ENCODE measurements around the gene KLHL18. TPM values are rescaled to one million over a fixed set of nuclear protein-coding genes. Genes with fewer than 3 reads are reported as not detected.
"Not testable (repeated sequence)": the region's sequence is repeated elsewhere in the genome, so short reads cannot be mapped to it uniquely, and the experiment has no call there.

KLHL18 gene
- total RNA-seq, 2 experiments from 2014 or later, result 25.1 to 33.5 TPM

DNA sequence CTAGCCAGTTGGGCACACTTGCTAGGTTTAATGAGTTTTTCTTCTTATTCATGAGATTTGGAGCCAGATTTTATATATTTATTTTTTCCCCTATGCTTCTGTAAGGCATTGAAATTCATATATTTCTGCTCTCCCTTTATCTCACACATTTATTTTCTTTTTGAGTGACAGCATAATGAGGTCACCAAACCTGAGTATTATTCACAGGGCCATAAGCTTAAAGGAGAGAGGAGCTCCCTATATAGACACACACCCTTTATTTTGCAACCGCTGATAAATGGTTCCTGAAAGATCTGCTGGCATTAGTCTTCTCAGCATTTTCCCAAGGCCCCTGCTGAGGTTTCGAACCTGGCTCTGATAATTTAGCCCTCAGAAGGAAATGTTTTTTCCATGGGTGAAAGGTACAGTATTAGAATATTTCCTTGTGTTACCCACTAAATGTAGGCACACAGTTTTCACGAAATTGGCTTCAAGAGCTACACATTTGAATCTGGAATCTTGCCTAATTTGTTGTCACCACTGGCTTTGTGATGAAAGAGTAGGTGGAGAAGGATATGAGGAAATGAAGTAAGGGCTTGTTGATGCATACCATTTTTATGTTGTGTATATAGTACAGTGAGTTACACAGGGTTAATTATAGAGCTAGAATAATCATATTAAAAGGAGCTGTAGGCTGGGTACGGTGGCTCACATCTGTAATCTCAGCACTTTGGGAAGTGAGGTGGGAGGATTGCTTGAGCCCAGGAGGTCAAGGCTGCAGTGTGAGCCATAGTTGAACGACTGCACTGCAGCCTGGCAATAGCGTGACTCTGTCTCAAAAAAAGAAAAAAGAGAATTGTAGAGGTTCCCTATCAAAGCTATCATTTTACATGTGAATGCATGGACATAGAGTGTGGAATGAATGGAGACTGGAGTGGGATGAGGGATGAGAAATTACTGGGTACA, 6.5 kb downstream of the KLHL18 start:
- ATAC-seq (no peak), DNase-seq (no peak)
- H3K36me3 Mint-ChIP-seq, result peaks cover 17% of the 10 kb centered on the region
- no peaks in the 10 kb centered on the region for H3K9me3 Mint-ChIP-seq (ENCODE audit: low read depth)
- H3K27ac Mint-ChIP-seq, result no peak overlapping the region
- no peaks in the 10 kb centered on the region for H3K27me3 Mint-ChIP-seq
- peaks cover 22% of the 10 kb centered on the region for H3K4me1 Mint-ChIP-seq
- no peak overlapping the region for H3K4me3 Mint-ChIP-seq
- CTCF ChIA-PET, result interaction anchor here (1.2 to 1.6 kb wide), 2 partner anchors 19 to 35 kb away, joined by 3 to 4 read pairs; no protein-coding TSS in a partner anchor

- CTCF ChIA-PET, result interaction anchor here (0.9 to 1.1 kb wide), 2 partner anchors 12 to 97 kb away, joined by 3 read pairs; no protein-coding TSS in a partner anchor
- Mint-ChIP-seq H3K27me3 (no peaks in the 10 kb centered on the region), H3K36me3 (peaks cover 15% of the 10 kb centered on the region), H3K4me1 (peaks cover 9% of the 10 kb centered on the region), H3K27ac (no peak overlapping the region), H3K4me3 (no peak overlapping the region), H3K9me3 (ENCODE audit: low read depth) (no peaks in the 10 kb centered on the region)
- ATAC-seq, result no peak
- no peak for DNase-seq
Measured at GRCh38 chr3:47291158-47291753, 8.5 kb downstream of the KLHL18 start.

- not testable (repeated sequence) for H3K9me3 Mint-ChIP-seq (ENCODE audit: low read depth); H3K4me3 Mint-ChIP-seq; DNase-seq; H3K27me3 Mint-ChIP-seq; H3K27ac Mint-ChIP-seq; ATAC-seq
- peaks cover 15% of the 10 kb centered on the region for H3K36me3 Mint-ChIP-seq
- CTCF ChIA-PET, result interaction anchor here (1.1 kb wide), 1 partner anchor 96 kb away, joined by 3 read pairs; no protein-coding TSS in a partner anchor
- peaks cover 12% of the 10 kb centered on the region for H3K4me1 Mint-ChIP-seq
Measured at GRCh38 chr3:47291754-47292420, 9.1 kb downstream of the KLHL18 start.

DNA sequence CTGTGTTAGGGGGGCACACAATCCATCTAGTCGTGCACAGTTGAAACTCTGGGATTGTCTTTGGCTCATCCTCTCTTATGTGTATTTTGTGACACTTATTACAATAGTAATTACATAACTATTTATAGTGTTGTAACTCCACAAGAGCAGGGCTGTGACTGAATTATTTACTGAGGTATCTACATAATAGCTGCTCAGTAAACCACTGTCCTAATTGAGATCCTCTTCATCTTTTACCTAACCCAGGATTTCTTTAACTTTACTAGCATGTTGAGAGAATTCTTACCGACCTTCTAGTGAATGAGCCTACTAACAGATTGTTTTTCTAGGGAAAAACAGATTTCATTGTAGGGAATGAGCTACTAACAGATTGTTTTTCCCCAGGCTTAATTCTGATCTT, 11.1 kb downstream of the KLHL18 start:
- H3K36me3 Mint-ChIP-seq, result peaks cover 16% of the 10 kb centered on the region
- H3K9me3 Mint-ChIP-seq (ENCODE audit: low read depth), result no peaks in the 10 kb centered on the region
- no peak overlapping the region for H3K27ac Mint-ChIP-seq
- H3K4me3 Mint-ChIP-seq, result no peak overlapping the region
- CTCF ChIA-PET, result interaction anchor here (0.8 to 1.4 kb wide), 2 partner anchors 12 to 30 kb away, joined by 3 to 4 read pairs; no protein-coding TSS in a partner anchor
- no peaks in the 10 kb centered on the region for H3K27me3 Mint-ChIP-seq
- DNase-seq (no peak), ATAC-seq (no peak)
- H3K4me1 Mint-ChIP-seq, result peaks cover 26% of the 10 kb centered on the region

- Mint-ChIP-seq H3K36me3 (peaks cover 11% of the 10 kb centered on the region), H3K4me3 (no peak overlapping the region), H3K4me1 (peaks cover 26% of the 10 kb centered on the region), H3K9me3 (ENCODE audit: low read depth) (no peaks in the 10 kb centered on the region), H3K27ac (no peak overlapping the region), H3K27me3 (no peaks in the 10 kb centered on the region)
- ATAC-seq, result no peak
- CTCF ChIA-PET, result interaction anchor here (0.8 kb wide), 1 partner anchor 13 kb away, joined by 3 read pairs; no protein-coding TSS in a partner anchor
- DNase-seq, result no peak
Measured at GRCh38 chr3:47294392-47294791, 11.6 kb downstream of the KLHL18 start.

DNA sequence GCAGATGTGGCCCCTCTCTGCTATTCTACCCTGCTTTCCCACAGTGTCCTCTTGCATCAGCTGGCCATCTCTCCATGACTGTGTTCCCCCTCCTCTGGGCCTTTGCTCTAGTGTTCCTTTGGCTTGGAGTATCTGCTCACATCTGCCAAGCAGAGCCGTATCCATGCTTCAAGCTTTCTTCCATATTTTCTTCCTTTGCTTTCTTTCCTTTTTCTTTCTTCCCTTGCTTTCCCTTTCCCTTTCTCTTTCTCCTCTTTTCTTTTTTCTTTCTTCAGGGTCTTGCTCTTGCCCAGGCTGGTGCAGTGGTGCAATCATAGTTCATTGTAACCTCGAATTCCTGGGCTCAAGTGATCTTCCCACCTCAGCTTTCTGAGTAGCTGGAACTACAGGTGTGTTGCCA, 12.6 kb downstream of the KLHL18 start:
- peaks cover 9% of the 10 kb centered on the region for H3K36me3 Mint-ChIP-seq
- H3K9me3 Mint-ChIP-seq (ENCODE audit: low read depth), result no peaks in the 10 kb centered on the region
- no peak overlapping the region for H3K4me3 Mint-ChIP-seq
- no peak for ATAC-seq
- H3K27ac Mint-ChIP-seq, result no peak overlapping the region
- no peak for DNase-seq
- H3K27me3 Mint-ChIP-seq, result no peaks in the 10 kb centered on the region
- H3K4me1 Mint-ChIP-seq, result peaks cover 26% of the 10 kb centered on the region
- CTCF ChIA-PET, result interaction anchor here (1.0 kb wide), 1 partner anchor 131 kb away, joined by 3 read pairs; the partner anchor contains the start of gene SETD2

DNA sequence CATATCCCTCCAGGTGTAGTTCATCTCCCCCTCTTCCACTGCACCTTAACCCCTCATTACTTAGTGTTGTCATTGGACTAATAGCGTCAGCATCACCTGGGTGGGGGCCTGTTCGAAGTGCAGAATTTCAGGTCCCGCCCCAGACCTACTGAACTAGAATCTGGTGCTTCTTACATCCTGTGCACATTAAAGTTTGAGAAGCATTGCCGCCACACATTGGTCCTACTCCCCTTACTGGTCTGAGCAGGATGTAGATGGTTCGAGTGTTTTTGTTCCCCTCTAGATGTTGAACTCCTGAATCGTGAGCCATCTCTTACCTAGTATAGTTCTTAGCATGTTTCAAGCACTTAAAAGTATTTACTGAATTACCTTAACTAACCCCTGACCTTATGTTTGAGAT, 13.2 kb downstream of the KLHL18 start:
- CTCF ChIA-PET, result no interaction called here
- H3K9me3 Mint-ChIP-seq (ENCODE audit: low read depth), result no peaks in the 10 kb centered on the region
- H3K4me3 Mint-ChIP-seq, result no peak overlapping the region
- H3K27ac Mint-ChIP-seq, result no peak overlapping the region
- DNase-seq (no peak), ATAC-seq (no peak)
- no peaks in the 10 kb centered on the region for H3K27me3 Mint-ChIP-seq
- H3K4me1 Mint-ChIP-seq, result peaks cover 24% of the 10 kb centered on the region
- peaks cover 9% of the 10 kb centered on the region for H3K36me3 Mint-ChIP-seq

DNA sequence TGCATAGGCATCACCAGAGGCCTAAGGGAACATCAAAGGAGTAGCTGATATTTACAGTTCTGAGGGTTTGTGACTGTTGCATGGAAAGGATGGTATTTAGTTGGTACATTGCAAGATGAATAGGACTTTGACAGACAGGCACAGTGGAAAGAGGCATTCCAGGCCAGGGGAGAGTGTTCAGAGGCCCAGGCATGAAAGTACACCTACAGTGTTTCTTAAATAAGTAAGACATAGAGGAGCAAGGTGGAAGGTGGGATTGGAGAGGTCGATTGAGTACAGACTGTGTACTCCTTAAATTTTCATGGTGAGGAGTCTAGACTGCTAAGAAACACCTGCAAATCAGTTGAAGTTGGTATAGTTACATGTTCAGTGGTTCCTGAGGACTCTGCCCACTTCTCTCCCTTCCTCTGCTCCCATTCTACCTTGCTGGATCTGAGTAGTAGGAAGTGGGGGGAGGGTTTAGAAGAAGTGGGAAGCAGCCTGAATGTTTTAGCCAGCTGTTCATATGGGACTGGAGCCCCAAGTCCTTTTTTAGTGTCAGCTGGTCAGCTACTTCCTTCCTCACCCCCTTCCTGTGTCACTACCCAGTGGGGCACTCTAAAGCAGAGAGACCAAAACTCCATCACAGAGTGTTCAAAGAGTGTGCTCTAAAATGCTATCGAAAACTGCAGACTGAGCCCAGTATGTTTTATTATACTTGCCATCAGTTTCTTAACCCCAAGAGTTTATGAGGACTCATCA, 14.0 kb downstream of the KLHL18 start:
- Mint-ChIP-seq H3K27me3 (no peaks in the 10 kb centered on the region), H3K4me3 (no peak overlapping the region), H3K4me1 (peaks cover 24% of the 10 kb centered on the region), H3K27ac (peak overlapping the region; percentile 6), H3K9me3 (ENCODE audit: low read depth) (no peaks in the 10 kb centered on the region), H3K36me3 (peaks cover 12% of the 10 kb centered on the region)
- ATAC-seq (peak; percentile 46), DNase-seq (no peak)
- CTCF ChIA-PET, result interaction anchor here (1.1 kb wide), 1 partner anchor 27 kb away, joined by 4 read pairs; no protein-coding TSS in a partner anchor

GRCh38 chr3:47298439-47298838, 15.7 kb downstream of the KLHL18 start:
- peaks cover 24% of the 10 kb centered on the region for H3K36me3 Mint-ChIP-seq
- no peaks in the 10 kb centered on the region for H3K9me3 Mint-ChIP-seq (ENCODE audit: low read depth)
- CTCF ChIA-PET, result interaction anchor here (1.1 kb wide), 1 partner anchor 13 kb away, joined by 3 read pairs; no protein-coding TSS in a partner anchor
- no peak overlapping the region for H3K27ac Mint-ChIP-seq
- H3K4me3 Mint-ChIP-seq, result no peak overlapping the region
- H3K4me1 Mint-ChIP-seq, result peaks cover 24% of the 10 kb centered on the region
- H3K27me3 Mint-ChIP-seq, result no peaks in the 10 kb centered on the region
- DNase-seq (no peak), ATAC-seq (no peak)

- Mint-ChIP-seq H3K27ac (no peak overlapping the region), H3K9me3 (ENCODE audit: low read depth) (no peaks in the 10 kb centered on the region), H3K36me3 (peaks cover 26% of the 10 kb centered on the region), H3K4me1 (peaks cover 24% of the 10 kb centered on the region), H3K4me3 (no peak overlapping the region), H3K27me3 (no peaks in the 10 kb centered on the region)
- CTCF ChIA-PET, result interaction anchor here (1.1 kb wide), 1 partner anchor 12 kb away, joined by 3 read pairs; no protein-coding TSS in a partner anchor
- DNase-seq (no peak), ATAC-seq (no peak)
Measured at GRCh38 chr3:47299381-47300318, 16.9 kb downstream of the KLHL18 start.

DNA sequence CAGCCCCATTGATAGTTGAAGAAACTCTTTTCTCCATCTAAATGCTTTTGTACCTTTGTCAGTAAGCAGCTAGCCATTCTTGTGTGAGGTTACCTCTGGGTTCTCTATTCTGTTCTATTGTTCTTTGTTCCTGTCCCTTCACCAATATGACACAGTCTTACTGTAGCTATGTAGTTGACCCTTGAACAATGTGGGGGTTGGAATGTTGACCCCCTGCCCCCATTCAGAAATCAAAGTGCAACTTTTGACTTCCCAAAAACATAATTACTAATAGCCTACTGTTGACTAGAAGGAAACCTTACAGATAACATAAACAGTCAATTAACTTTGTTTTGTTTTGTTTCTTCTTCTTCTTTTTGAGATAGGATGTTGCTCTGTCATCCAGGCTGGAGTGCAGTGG, 18.7 kb downstream of the KLHL18 start:
- ATAC-seq, result no peak
- H3K4me1 Mint-ChIP-seq, result peaks cover 24% of the 10 kb centered on the region
- no peaks in the 10 kb centered on the region for H3K9me3 Mint-ChIP-seq (ENCODE audit: low read depth)
- H3K4me3 Mint-ChIP-seq, result no peak overlapping the region
- H3K36me3 Mint-ChIP-seq, result peaks cover 33% of the 10 kb centered on the region
- no peak for DNase-seq
- H3K27me3 Mint-ChIP-seq, result no peaks in the 10 kb centered on the region
- no peak overlapping the region for H3K27ac Mint-ChIP-seq
- CTCF ChIA-PET, result no interaction called here

DNA sequence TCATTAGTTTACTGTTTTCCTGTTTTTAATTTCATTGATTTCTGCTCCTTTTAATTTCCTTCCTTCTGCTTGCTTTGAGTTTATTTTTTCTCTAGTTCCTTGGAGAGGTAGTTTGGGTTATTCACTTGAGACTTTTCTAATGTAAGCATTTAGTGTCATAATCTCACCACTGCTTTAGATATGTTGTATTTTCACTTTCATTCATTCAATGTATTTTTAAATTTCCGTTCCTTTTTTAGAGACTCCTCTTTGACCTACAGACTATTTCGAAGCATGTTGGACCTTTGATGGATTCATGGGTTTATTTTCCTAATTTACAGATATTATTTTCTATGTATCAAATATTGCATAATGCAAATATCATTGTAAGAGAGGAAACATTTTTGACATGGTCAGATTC, 23.3 kb downstream of the KLHL18 start:
- no peak for DNase-seq
- Mint-ChIP-seq H3K27ac (no peak overlapping the region), H3K4me1 (peaks cover 6% of the 10 kb centered on the region), H3K27me3 (no peaks in the 10 kb centered on the region), H3K9me3 (ENCODE audit: low read depth) (no peaks in the 10 kb centered on the region), H3K36me3 (peaks cover 33% of the 10 kb centered on the region), H3K4me3 (no peak overlapping the region)
- CTCF ChIA-PET, result no interaction called here
- no peak for ATAC-seq
